Measurements from ENCODE around the gene ATPAF1.
"Not testable (repeated sequence)": the region's sequence is repeated elsewhere in the genome, so short reads cannot be mapped to it uniquely, and the experiment has no call there.

ATPAF1 gene

GRCh38 chr1:46651152-46651551, 17.0 kb downstream of the ATPAF1 start:
- DNase-seq (ENCODE audit: low read depth in 2 of 3, low spot score in 1 of 3), result not testable (repeated sequence)

GRCh38 chr1:46650491-46650890, 17.7 kb downstream of the ATPAF1 start:
- no peak for DNase-seq (ENCODE audit: low read depth in 2 of 3, low spot score in 1 of 3)

GRCh38 chr1:46649764-46650163, 18.4 kb downstream of the ATPAF1 start:
- no peak for DNase-seq (ENCODE audit: low read depth in 2 of 3, low spot score in 1 of 3)

GRCh38 chr1:46647611-46648010, 20.6 kb downstream of the ATPAF1 start:
- DNase-seq (ENCODE audit: low read depth in 2 of 3, low spot score in 1 of 3), result no peak

GRCh38 chr1:46646844-46647243, 21.3 kb downstream of the ATPAF1 start:
- DNase-seq (ENCODE audit: low read depth in 2 of 3, low spot score in 1 of 3), result no peak

GRCh38 chr1:46646331-46646730, 21.8 kb downstream of the ATPAF1 start:
- DNase-seq (ENCODE audit: low read depth in 2 of 3, low spot score in 1 of 3), result no peak

GRCh38 chr1:46645815-46646214, 22.3 kb downstream of the ATPAF1 start:
- no peak for DNase-seq (ENCODE audit: low read depth in 2 of 3, low spot score in 1 of 3)

GRCh38 chr1:46643368-46643775, 24.8 kb downstream of the ATPAF1 start:
- no peak for DNase-seq (ENCODE audit: low read depth in 2 of 3, low spot score in 1 of 3)

GRCh38 chr1:46642115-46642680, 26.0 kb downstream of the ATPAF1 start:
- DNase-seq (ENCODE audit: low read depth in 2 of 3, low spot score in 1 of 3), result no peak

- no peak for DNase-seq (ENCODE audit: low read depth in 2 of 3, low spot score in 1 of 3)
Observed at GRCh38 chr1:46639547-46639946, 28.6 kb downstream of the ATPAF1 start.

- no peak for DNase-seq (ENCODE audit: low read depth in 2 of 3, low spot score in 1 of 3)
Observed at GRCh38 chr1:46638921-46639320, 29.2 kb downstream of the ATPAF1 start.

GRCh38 chr1:46637444-46638083, 30.6 kb downstream of the ATPAF1 start:
- DNase-seq (ENCODE audit: low read depth in 2 of 3, low spot score in 1 of 3), result no peak

- DNase-seq (ENCODE audit: low read depth in 2 of 3, low spot score in 1 of 3), result no peak
Observed at GRCh38 chr1:46635205-46635604, 33.0 kb downstream of the ATPAF1 start.

GRCh38 chr1:46630719-46631118, 37.4 kb downstream of the ATPAF1 start:
- no peak for DNase-seq (ENCODE audit: low read depth in 2 of 3, low spot score in 1 of 3)

GRCh38 chr1:46623743-46624644, 44.2 kb downstream of the ATPAF1 start:
- DNase-seq (ENCODE audit: low read depth in 2 of 3, low spot score in 1 of 3), result no peak

- no peak for DNase-seq (ENCODE audit: low read depth in 2 of 3, low spot score in 1 of 3)
Observed at GRCh38 chr1:46622344-46622743, 45.8 kb downstream of the ATPAF1 start.

- DNase-seq (ENCODE audit: low read depth in 2 of 3, low spot score in 1 of 3), result no peak
Observed at GRCh38 chr1:46621930-46622329, 46.2 kb downstream of the ATPAF1 start.

GRCh38 chr1:46619656-46620258, 48.4 kb downstream of the ATPAF1 start:
- DNase-seq (ENCODE audit: low read depth in 2 of 3, low spot score in 1 of 3), result no peak

- DNase-seq (ENCODE audit: low read depth in 2 of 3, low spot score in 1 of 3), result no peak
Observed at GRCh38 chr1:46618754-46619415, 49.3 kb downstream of the ATPAF1 start.

- DNase-seq (ENCODE audit: low read depth in 2 of 3, low spot score in 1 of 3), result no peak
Observed at GRCh38 chr1:46617833-46618232, 50.3 kb downstream of the ATPAF1 start.

GRCh38 chr1:46617108-46617800, 50.9 kb downstream of the ATPAF1 start:
- no peak for DNase-seq (ENCODE audit: low read depth in 2 of 3, low spot score in 1 of 3)

Data from stimulated activated CD4-positive, alpha-beta T cell treated with anti-CD3 and anti-CD28 coated beads, Interleukin-12 subunit alpha, Interleukin-12 subunit beta, amount 100 ng/mL, for 48 hours (primary cell).